Measurements from ENCODE around the gene ZNF385A. TPM values are rescaled to one million over a fixed set of nuclear protein-coding genes. Genes with fewer than 3 reads are reported as not detected.

Gene ZNF385A
- total RNA-seq, 1 experiment from 2014 or later: 9.5 TPM

DNA sequence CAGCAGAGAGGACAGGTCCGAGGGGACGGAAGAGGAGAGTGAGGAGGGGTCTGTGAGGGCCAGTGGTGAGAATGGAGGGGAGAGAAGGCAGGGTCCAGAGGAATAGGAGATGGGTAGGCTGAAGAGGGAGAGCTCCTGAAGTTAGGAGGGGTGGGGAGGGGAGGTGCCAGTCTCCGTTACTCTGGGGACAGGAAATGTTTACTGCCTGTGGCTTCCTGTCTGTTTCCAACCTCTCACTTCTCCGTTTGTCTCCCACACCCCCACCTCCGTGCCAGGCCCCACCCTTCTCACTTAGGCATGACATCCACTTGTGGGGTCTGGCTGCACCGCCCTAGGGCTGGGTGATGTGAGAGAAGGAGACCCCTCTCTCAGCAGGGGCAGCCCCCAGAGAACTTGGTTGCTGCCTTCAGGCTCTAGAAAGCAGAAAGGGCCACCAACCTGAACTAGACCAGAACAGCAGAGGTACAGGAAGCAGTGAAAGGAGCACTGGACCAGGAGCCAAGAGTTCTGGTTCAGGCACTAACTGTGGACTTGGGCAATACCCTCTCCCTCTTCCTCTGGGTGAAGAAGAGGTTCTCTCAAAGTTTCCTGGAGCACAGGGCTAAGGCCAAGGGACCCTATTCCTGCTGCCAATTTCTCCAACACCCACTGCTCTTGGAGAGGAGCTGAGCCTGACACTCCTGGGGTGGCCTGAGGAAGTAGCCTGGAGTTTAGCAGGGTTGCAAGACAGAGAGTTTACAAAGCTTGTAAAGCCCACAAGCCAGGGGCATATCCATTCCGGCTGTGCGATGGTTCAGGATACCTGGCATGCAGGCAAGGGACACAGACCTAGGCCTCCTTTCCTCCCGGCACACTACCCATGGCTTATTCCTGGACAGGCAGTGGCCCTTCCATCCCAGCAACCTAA is 29.0 kb upstream of the ZNF385A start:
- peaks cover 7% of the 10 kb centered on the region for H3K36me3 Mint-ChIP-seq (ENCODE audit: insufficient read depth, unreplicated experiment)
- CTCF ChIA-PET: interaction anchor here (0.7 to 1.2 kb wide), 2 partner anchors 9 to 14 kb away, joined by 3 read pairs; no protein-coding TSS in a partner anchor
- no peaks in the 10 kb centered on the region for H3K27me3 Mint-ChIP-seq (ENCODE audit: unreplicated experiment)
- no peak for DNase-seq
- H3K4me1 Mint-ChIP-seq (ENCODE audit: low read depth, unreplicated experiment): peaks cover 20% of the 10 kb centered on the region
- no peak overlapping the region for H3K4me3 Mint-ChIP-seq (ENCODE audit: low read depth, unreplicated experiment)
- H3K27ac Mint-ChIP-seq (ENCODE audit: unreplicated experiment): no peak overlapping the region
- no peaks in the 10 kb centered on the region for H3K9me3 Mint-ChIP-seq (ENCODE audit: low read depth, unreplicated experiment)
- intact Hi-C loops (cut with micrococcal nuclease; ENCODE audit: unreplicated experiment): no loop called here
- TF ChIP-seq, protein P1, sequence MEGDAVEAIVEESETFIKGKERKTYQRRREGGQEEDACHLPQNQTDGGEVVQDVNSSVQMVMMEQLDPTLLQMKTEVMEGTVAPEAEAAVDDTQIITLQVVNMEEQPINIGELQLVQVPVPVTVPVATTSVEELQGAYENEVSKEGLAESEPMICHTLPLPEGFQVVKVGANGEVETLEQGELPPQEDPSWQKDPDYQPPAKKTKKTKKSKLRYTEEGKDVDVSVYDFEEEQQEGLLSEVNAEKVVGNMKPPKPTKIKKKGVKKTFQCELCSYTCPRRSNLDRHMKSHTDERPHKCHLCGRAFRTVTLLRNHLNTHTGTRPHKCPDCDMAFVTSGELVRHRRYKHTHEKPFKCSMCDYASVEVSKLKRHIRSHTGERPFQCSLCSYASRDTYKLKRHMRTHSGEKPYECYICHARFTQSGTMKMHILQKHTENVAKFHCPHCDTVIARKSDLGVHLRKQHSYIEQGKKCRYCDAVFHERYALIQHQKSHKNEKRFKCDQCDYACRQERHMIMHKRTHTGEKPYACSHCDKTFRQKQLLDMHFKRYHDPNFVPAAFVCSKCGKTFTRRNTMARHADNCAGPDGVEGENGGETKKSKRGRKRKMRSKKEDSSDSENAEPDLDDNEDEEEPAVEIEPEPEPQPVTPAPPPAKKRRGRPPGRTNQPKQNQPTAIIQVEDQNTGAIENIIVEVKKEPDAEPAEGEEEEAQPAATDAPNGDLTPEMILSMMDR (IDR thresholded peaks at IDR 0.05; ENCODE audit: unreplicated experiment): no peak
- BruUV-seq (replicated peaks): no TSS peak

DNA sequence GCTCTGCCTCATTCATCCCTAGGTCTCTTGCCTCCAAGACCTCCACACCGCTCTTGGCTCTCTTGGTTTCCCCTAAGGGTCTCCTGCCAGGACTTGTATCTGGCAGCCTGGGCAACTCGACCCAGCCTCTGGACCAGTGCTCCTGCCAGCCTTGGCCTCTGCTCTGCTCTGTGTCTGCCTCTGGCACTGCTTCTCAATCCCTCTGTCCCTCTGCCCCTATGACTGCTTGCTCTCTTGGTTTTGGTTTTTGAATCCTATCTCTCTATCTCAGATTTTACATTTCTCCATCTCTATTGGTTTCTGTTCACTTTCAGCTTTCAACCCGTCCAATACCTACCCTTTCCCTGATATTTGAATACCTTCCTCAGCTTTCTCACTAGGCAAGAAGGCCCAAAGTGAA is 28.3 kb upstream of the ZNF385A start:
- Mint-ChIP-seq H3K36me3 (ENCODE audit: insufficient read depth, unreplicated experiment) (no peaks in the 10 kb centered on the region), H3K27me3 (ENCODE audit: unreplicated experiment) (no peaks in the 10 kb centered on the region), H3K27ac (ENCODE audit: unreplicated experiment) (no peak overlapping the region), H3K4me3 (ENCODE audit: low read depth, unreplicated experiment) (no peak overlapping the region), H3K4me1 (ENCODE audit: low read depth, unreplicated experiment) (peaks cover 20% of the 10 kb centered on the region), H3K9me3 (ENCODE audit: low read depth, unreplicated experiment) (no peaks in the 10 kb centered on the region)
- BruUV-seq (replicated peaks): no TSS peak
- CTCF ChIA-PET: no interaction called here
- TF ChIP-seq, protein P1 (IDR thresholded peaks at IDR 0.05; ENCODE audit: unreplicated experiment): no peak
- no peak for DNase-seq
- intact Hi-C loops (cut with micrococcal nuclease; ENCODE audit: unreplicated experiment): no loop called here

DNA sequence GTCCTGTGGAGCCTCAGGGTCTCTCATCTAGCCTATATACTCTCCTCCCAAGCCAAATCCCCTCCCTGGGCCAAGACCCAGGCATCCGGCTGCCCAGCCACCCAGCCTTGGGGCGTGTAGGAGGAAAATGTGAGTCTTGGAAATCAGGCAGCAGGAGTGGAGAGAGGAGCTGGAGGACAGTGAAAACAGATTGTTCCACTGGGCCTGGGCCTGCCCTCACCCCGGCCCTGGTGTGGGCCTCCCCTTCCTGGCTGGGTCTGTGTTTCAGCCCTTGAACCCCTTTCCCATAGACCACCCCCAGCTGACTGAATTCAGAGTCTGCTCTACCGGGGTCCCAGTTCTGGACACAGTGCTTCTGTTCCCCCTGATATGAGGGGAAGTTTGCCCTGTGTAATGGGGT is 27.8 kb upstream of the ZNF385A start:
- no peaks in the 10 kb centered on the region for H3K9me3 Mint-ChIP-seq (ENCODE audit: low read depth, unreplicated experiment)
- intact Hi-C loops (cut with micrococcal nuclease; ENCODE audit: unreplicated experiment): no loop called here
- H3K27me3 Mint-ChIP-seq (ENCODE audit: unreplicated experiment): no peaks in the 10 kb centered on the region
- DNase-seq: no peak
- H3K4me3 Mint-ChIP-seq (ENCODE audit: low read depth, unreplicated experiment): no peak overlapping the region
- TF ChIP-seq, protein P1 (IDR thresholded peaks at IDR 0.05; ENCODE audit: unreplicated experiment): no peak
- peaks cover 19% of the 10 kb centered on the region for H3K4me1 Mint-ChIP-seq (ENCODE audit: low read depth, unreplicated experiment)
- no TSS peak for BruUV-seq (replicated peaks)
- no peaks in the 10 kb centered on the region for H3K36me3 Mint-ChIP-seq (ENCODE audit: insufficient read depth, unreplicated experiment)
- no peak overlapping the region for H3K27ac Mint-ChIP-seq (ENCODE audit: unreplicated experiment)
- CTCF ChIA-PET: no interaction called here

DNA sequence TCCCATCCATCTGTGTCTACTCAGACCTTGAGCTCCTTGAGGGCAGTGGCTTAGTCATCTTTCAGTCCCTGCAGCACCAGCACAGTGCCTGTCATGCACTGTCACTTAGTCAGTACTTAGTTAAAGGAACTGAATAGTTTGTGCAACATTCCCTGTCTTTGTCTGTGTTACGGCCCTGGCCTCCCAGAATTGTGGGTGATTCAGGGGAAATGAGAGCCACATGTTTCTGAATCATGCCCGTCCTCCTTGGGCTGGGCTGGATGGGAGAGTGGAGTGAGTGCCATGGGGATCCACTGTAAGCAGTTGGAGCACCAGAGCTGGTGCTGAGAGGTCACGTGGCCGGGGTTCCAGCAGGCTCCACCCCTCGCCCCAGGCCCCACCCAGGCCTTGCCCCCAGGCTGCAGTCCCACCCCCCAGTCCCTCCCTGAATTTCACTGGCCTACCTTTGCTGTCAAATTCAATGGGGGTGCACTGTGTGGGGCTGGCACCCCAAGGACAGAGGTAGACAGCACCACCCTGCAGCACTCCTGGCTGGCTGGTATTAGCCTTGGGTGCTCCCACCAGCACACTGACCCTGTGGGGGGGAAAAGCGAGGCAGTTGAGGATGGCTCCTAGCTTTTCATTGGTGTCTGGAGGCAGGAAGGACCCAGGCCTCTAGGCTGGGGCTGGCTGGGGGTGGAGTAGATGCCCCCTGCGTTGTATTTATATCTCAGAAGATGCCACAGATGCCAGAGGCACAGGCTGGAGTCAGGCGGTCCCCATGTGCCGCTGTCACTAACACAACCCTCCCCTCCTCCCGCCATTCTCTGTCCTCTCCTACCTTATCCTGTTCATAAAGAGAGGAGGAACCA is 27.1 kb upstream of the ZNF385A start:
- Mint-ChIP-seq H3K9me3 (ENCODE audit: low read depth, unreplicated experiment) (no peaks in the 10 kb centered on the region), H3K27me3 (ENCODE audit: unreplicated experiment) (peaks cover 7% of the 10 kb centered on the region), H3K27ac (ENCODE audit: unreplicated experiment) (no peak overlapping the region), H3K36me3 (ENCODE audit: insufficient read depth, unreplicated experiment) (no peaks in the 10 kb centered on the region), H3K4me1 (ENCODE audit: low read depth, unreplicated experiment) (peaks cover 12% of the 10 kb centered on the region), H3K4me3 (ENCODE audit: low read depth, unreplicated experiment) (no peak overlapping the region)
- TF ChIP-seq, protein P1 (IDR thresholded peaks at IDR 0.05; ENCODE audit: unreplicated experiment): no peak
- CTCF ChIA-PET: interaction anchor here (1.5 kb wide), 1 partner anchor 12 kb away, joined by 8 read pairs; no protein-coding TSS in a partner anchor
- BruUV-seq (replicated peaks): no TSS peak
- DNase-seq: no peak
- intact Hi-C loops (cut with micrococcal nuclease; ENCODE audit: unreplicated experiment): no loop called here
